HEK293 (cell line): ENCODE measurements around the gene AKIP1.

Experiments
- CTCF ChIP-seq: fragments of 450-650 bp; formaldehyde crosslinking; IDR thresholded peaks from 2 replicates; pipeline ENCODE4 v1.5.1; 2016; ENCODE audit warnings: missing biosample characterization, missing genetic modification characterization
- HOXC10 ChIP-seq: sonication (generic); formaldehyde crosslinking; IDR thresholded peaks from 2 replicates; pipeline ENCODE4 v1.8.1; 2023; ENCODE audit warnings: mild to moderate bottlenecking, missing genetic modification reagents
- HOXD13 ChIP-seq: sonication (generic); formaldehyde crosslinking; IDR thresholded peaks from 2 replicates; pipeline ENCODE4 v1.8.0; 2022; ENCODE audit warnings: missing genetic modification reagents, borderline replicate concordance
- SALL2 ChIP-seq: fragments of 450-650 bp; formaldehyde crosslinking; IDR thresholded peaks from 2 replicates; pipeline ENCODE4 v1.5.0; 2017; ENCODE audit warnings: missing biosample characterization, mild to moderate bottlenecking, missing genetic modification characterization, borderline replicate concordance
- ZBTB1 ChIP-seq: fragments of 450-650 bp; formaldehyde crosslinking; IDR thresholded peaks from 2 replicates; pipeline ENCODE4 v1.5.1; 2016; ENCODE audit warnings: missing biosample characterization, missing genetic modification characterization
- ZBTB10 ChIP-seq: fragments of 450-650 bp; formaldehyde crosslinking; IDR thresholded peaks from 2 replicates; pipeline ENCODE4 v1.5.1; 2016; ENCODE audit warnings: missing biosample characterization, missing genetic modification characterization
- ZBTB17 ChIP-seq: fragments of 450-650 bp; formaldehyde crosslinking; IDR thresholded peaks from 2 replicates; pipeline ENCODE4 v1.5.1; 2016; ENCODE audit warnings: missing biosample characterization, missing genetic modification characterization
- ZBTB26 ChIP-seq: fragments of 450-650 bp; formaldehyde crosslinking; optimal IDR thresholded peaks from 2 replicates; pipeline ENCODE3; 2016; ENCODE audit warnings: missing biosample characterization, mild to moderate bottlenecking, missing genetic modification characterization
- ZBTB49 ChIP-seq: fragments of 450-650 bp; formaldehyde crosslinking; IDR thresholded peaks from 2 replicates; pipeline ENCODE4 v1.5.1; 2016; ENCODE audit warnings: missing biosample characterization, missing genetic modification characterization, low read depth
- ZBTB8A ChIP-seq: fragments of 450-650 bp; formaldehyde crosslinking; IDR thresholded peaks from 2 replicates; pipeline ENCODE4 v1.5.1; 2016; ENCODE audit warnings: missing biosample characterization, missing genetic modification characterization
- ZEB2 ChIP-seq: fragments of 450-650 bp; formaldehyde crosslinking; IDR thresholded peaks from 2 replicates; pipeline ENCODE4 v1.5.1; 2016; ENCODE audit warnings: missing biosample characterization, missing genetic modification characterization
- ZIC2 ChIP-seq: fragments of 450-650 bp; formaldehyde crosslinking; IDR thresholded peaks from 2 replicates; pipeline ENCODE4 v1.5.1; 2016; ENCODE audit warnings: missing biosample characterization, missing genetic modification characterization
- ZNF138 ChIP-seq: fragments of 450-650 bp; formaldehyde crosslinking; IDR thresholded peaks from 2 replicates; pipeline ENCODE4 v1.5.1; 2016; ENCODE audit warnings: missing biosample characterization, missing genetic modification characterization, borderline replicate concordance
- ZNF155 ChIP-seq: fragments of 450-650 bp; formaldehyde crosslinking; IDR thresholded peaks from 2 replicates; pipeline ENCODE4 v1.5.1; 2016; ENCODE audit warnings: missing biosample characterization, missing genetic modification characterization
- ZNF211 ChIP-seq: fragments of 450-650 bp; formaldehyde crosslinking; IDR thresholded peaks from 2 replicates; pipeline ENCODE4 v1.5.1; 2016; ENCODE audit warnings: low read depth, missing biosample characterization, missing genetic modification characterization
- ZNF335 ChIP-seq: fragments of 450-650 bp; formaldehyde crosslinking; conservative IDR thresholded peaks from 2 replicates; pipeline ENCODE4 v1.5.1; 2016; ENCODE audit warnings: missing biosample characterization, missing genetic modification characterization
- ZNF37A ChIP-seq: fragments of 450-650 bp; IDR thresholded peaks from 2 replicates; pipeline ENCODE4 v1.5.1; 2018; ENCODE audit warnings: missing biosample characterization, missing genetic modification characterization
- ZNF398 ChIP-seq: fragments of 450-650 bp; formaldehyde crosslinking; IDR thresholded peaks from 2 replicates; pipeline ENCODE4 v1.5.1; 2017; ENCODE audit warnings: missing biosample characterization, missing genetic modification characterization
- ZNF529 ChIP-seq: fragments of 450-650 bp; formaldehyde crosslinking; IDR thresholded peaks from 2 replicates; pipeline ENCODE4 v1.5.1; 2017; ENCODE audit warnings: missing genetic modification characterization, missing biosample characterization; ENCODE audit not compliant: insufficient replicate concordance
- ZNF560 ChIP-seq: fragments of 450-650 bp; formaldehyde crosslinking; IDR thresholded peaks from 2 replicates; pipeline ENCODE4 v1.5.1; 2017; ENCODE audit warnings: missing biosample characterization, missing genetic modification characterization, borderline replicate concordance
- ZNF596 ChIP-seq: fragments of 450-650 bp; IDR thresholded peaks from 2 replicates; pipeline ENCODE4 v1.5.0; 2018; ENCODE audit warnings: missing biosample characterization, mild to moderate bottlenecking, missing genetic modification characterization, moderate library complexity
- ZNF629 ChIP-seq: fragments of 450-650 bp; formaldehyde crosslinking; IDR thresholded peaks from 2 replicates; pipeline ENCODE4 v1.5.1; 2017; ENCODE audit warnings: missing biosample characterization, missing genetic modification characterization
- ZNF677 ChIP-seq: fragments of 450-650 bp; IDR thresholded peaks from 2 replicates; pipeline ENCODE4 v1.5.0; 2018; ENCODE audit warnings: missing biosample characterization, mild to moderate bottlenecking, missing genetic modification characterization, moderate library complexity
- ZNF701 ChIP-seq: fragments of 450-650 bp; formaldehyde crosslinking; IDR thresholded peaks from 2 replicates; pipeline ENCODE4 v1.5.1; 2016; ENCODE audit warnings: missing biosample characterization, missing genetic modification characterization
- ZNF747 ChIP-seq: fragments of 450-650 bp; formaldehyde crosslinking; IDR thresholded peaks from 2 replicates; pipeline ENCODE4 v1.5.1; 2016; ENCODE audit warnings: missing biosample characterization, missing genetic modification characterization
- ZSCAN16 ChIP-seq: fragments of 450-650 bp; formaldehyde crosslinking; IDR thresholded peaks from 2 replicates; pipeline ENCODE4 v1.5.1; 2016; ENCODE audit warnings: missing biosample characterization, missing genetic modification characterization
- TF ChIP-seq, protein P1 (sequence below): fragments of 450-650 bp; formaldehyde crosslinking; IDR thresholded peaks from 2 replicates; pipeline ENCODE4 v1.5.1; 2016; ENCODE audit warnings: missing biosample characterization, missing genetic modification characterization
- TF ChIP-seq, protein P2 (sequence below): fragments of 450-650 bp; formaldehyde crosslinking; IDR thresholded peaks from 2 replicates; pipeline ENCODE4 v1.5.1; 2016; ENCODE audit warnings: missing biosample characterization, missing genetic modification characterization

The AKIP1 gene

DNA sequence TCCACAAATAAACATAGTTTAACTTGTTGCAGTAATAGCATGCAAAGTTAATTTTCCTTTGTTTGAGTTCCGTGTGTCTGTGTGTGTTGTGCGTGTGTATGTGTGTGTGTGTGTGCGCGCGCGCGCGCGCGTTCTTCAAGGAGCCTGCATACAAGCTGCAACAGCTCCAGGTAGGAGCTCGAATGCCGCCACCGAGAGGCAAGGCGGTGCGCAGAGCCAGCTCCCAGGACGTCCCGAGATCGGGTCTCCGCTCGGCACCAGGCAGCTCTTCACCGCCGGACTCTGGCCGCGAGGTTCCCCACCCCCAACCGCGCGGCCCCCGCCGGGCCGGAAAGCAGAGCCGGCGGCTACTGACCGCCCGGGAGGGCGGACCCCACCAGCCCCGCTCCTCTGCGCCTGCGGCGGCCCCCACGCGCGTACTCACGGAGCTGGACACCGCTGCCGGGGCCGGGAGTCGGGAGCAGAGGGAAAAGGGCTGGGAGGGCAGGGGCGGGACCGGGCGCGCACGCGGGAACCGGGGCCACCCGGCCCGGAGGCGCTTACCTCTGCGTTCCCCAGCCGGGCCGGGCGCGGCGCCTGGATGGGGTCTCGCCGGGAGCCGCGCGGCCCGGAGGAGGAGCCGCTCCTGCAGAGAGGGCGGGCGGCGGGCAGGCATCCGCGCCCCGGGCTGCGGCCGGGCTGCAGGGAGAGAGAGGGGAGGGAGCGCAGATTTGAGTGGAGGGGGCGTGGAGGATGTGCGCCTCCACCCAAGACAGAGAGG is 40.4 kb upstream of the AKIP1 start (continued):
- TF ChIP-seq ZNF138 (tag by site-specific recombination) (no peak), ZNF677 (tag by site-specific recombination) (no peak), ZBTB49 (no peak), HOXD13 (CRISPR knock-in tag) (no peak), ZNF596 (no peak), ZBTB10 (tag by site-specific recombination) (no peak), ZBTB26 (tag by site-specific recombination) (peak; percentile 95), ZBTB8A (peak; percentile 25; the same call in 1 of the 2 replicates), ZNF335 (peak; percentile 81), ZNF398 (peak; percentile 90), ZNF155 (no peak), ZSCAN16 (tag by site-specific recombination) (no peak), ZNF529 (no peak), HOXC10 (CRISPR knock-in tag) (no peak; the same call in 1 of the 2 replicates), ZBTB17 (tag by site-specific recombination) (peak; percentile 69; the same call in 1 of the 2 replicates), ZNF629 (tag by site-specific recombination) (peak; percentile 24; the same call in 1 of the 2 replicates), SALL2 (tag by site-specific recombination) (no peak), ZNF747 (tag by site-specific recombination) (no peak), ZNF37A (tag by site-specific recombination) (no peak), ZIC2 (peak; percentile 74), ZNF701 (no peak), ZEB2 (tag by site-specific recombination) (peak; percentile 46), ZNF560 (tag by site-specific recombination) (no peak), ZBTB1 (tag by site-specific recombination) (no peak), CTCF (tag by site-specific recombination) (no peak), ZNF211 (tag by site-specific recombination) (no peak)
- TF ChIP-seq, protein P1, sequence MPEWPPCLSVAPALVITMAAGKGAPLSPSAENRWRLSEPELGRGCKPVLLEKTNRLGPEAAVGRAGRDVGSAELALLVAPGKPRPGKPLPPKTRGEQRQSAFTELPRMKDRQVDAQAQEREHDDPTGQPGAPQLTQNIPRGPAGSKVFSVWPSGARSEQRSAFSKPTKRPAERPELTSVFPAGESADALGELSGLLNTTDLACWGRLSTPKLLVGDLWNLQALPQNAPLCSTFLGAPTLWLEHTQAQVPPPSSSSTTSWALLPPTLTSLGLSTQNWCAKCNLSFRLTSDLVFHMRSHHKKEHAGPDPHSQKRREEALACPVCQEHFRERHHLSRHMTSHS (tag by site-specific recombination) = no peak
- TF ChIP-seq, protein P2, sequence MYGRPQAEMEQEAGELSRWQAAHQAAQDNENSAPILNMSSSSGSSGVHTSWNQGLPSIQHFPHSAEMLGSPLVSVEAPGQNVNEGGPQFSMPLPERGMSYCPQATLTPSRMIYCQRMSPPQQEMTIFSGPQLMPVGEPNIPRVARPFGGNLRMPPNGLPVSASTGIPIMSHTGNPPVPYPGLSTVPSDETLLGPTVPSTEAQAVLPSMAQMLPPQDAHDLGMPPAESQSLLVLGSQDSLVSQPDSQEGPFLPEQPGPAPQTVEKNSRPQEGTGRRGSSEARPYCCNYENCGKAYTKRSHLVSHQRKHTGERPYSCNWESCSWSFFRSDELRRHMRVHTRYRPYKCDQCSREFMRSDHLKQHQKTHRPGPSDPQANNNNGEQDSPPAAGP (tag by site-specific recombination) = no peak
